GM12878 (cell line): Measurements from ENCODE around the gene MN1. TPM values are rescaled to one million over a fixed set of nuclear protein-coding genes. Genes with fewer than 3 reads are reported as not detected.

Source experiments
- ATAC-seq: fragments of 200-7000 bp; cut with Tn5 transposase; 3 replicates; pipeline ENCODE4 v1.9.1; 2020; ENCODE audit warnings: mild to moderate bottlenecking, moderate library complexity
- BruUV-seq: library from RNA; stranded (reverse); fragments of 400-500 nt; replicated peaks from 2 replicates; lab custom pipeline; 2021; lab: Mats Ljungman, UMichigan
- CTCF ChIA-PET: fragments of 300-600 bp; sonication (Branson Sonifier 250); formaldehyde crosslinking; extraction: SDS; loops from one replicate; lab custom pipeline; 2021; ENCODE audit warnings: inconsistent platforms; lab: Yijun Ruan, JAX
- POLR2A ChIA-PET: fragments of 350-600 bp; formaldehyde crosslinking; extraction: SDS; loops from one replicate; lab custom pipeline; 2021; ENCODE audit warnings: inconsistent platforms; lab: Charles Lee
- RAD21 ChIA-PET: fragments of 300-600 bp; sonication (Branson Sonifier 250); formaldehyde crosslinking; loops from one replicate; lab custom pipeline; 2023; ENCODE audit warnings: antibody characterized with exemption; ENCODE audit not compliant: unreplicated experiment; lab: Charles Lee
- SMC1A ChIA-PET: fragments of 300-600 bp; sonication (Branson Sonifier 250); formaldehyde crosslinking; loops from one replicate; lab custom pipeline; 2023; ENCODE audit not compliant: unreplicated experiment, uncharacterized antibody; lab: Charles Lee
- DNase-seq: peaks from one replicate; pipeline ENCODE4 v3.0.0-alpha.2; 2011; ENCODE audit warnings: low read depth, low spot score
- FAIRE-seq: peaks from 3 replicates; lab custom pipeline; 2011; peaks lifted over from hg19 to GRCh38; lab: Jason Lieb, UNC
- H2AFZ ChIP-seq: 2 replicates; pipeline ENCODE4 v1.6.0; 2011; ENCODE audit warnings: low read depth, low read length, control low read depth; ENCODE audit not compliant: control insufficient read depth
- H3K27ac ChIP-seq: 2 replicates; pipeline ENCODE4 v1.5.1; 2011; ENCODE audit warnings: control low read depth; ENCODE audit not compliant: control insufficient read depth, insufficient read depth
- H3K27me3 ChIP-seq, 2 experiments: replicated peaks in 1 of 2; 2 replicates each; pipeline versions ENCODE4 v1.6.0 to v1.6.1; 2011; ENCODE audit warnings: low read length in 1 of 2; ENCODE audit not compliant: control insufficient read depth in 2 of 2, insufficient read depth in 2 of 2
- H3K36me3 ChIP-seq, 2 experiments: 2 replicates each; pipeline ENCODE4 v1.5.1; 2011; ENCODE audit warnings: low read length in 1 of 2; ENCODE audit not compliant: control insufficient read depth in 2 of 2, insufficient read depth in 2 of 2
- H3K4me1 ChIP-seq: 2 replicates; pipeline ENCODE4 v1.6.1; 2011; ENCODE audit warnings: mild to moderate bottlenecking, low read length, moderate library complexity, mixed read lengths; ENCODE audit not compliant: control insufficient read depth, insufficient read depth
- H3K4me2 ChIP-seq: 2 replicates; pipeline ENCODE4 v1.6.0; 2011; ENCODE audit warnings: control low read depth; ENCODE audit not compliant: control insufficient read depth, insufficient read depth
- H3K4me3 ChIP-seq: fragments of 200-600 bp; sonication (generic); 2 replicates; pipeline ENCODE4 v1.5.1; 2016
- H3K79me2 ChIP-seq: 2 replicates; pipeline ENCODE4 v1.6.0; 2011; ENCODE audit warnings: low read length; ENCODE audit not compliant: control insufficient read depth, insufficient read depth
- H3K9ac ChIP-seq: 2 replicates; pipeline ENCODE4 v1.8.0; 2011; ENCODE audit warnings: low read length, control low read depth, mixed read lengths; ENCODE audit not compliant: control insufficient read depth, insufficient read depth
- H3K9me3 ChIP-seq: replicated peaks from 3 replicates; pipeline ENCODE4 v1.5.1; 2011; ENCODE audit warnings: mild to moderate bottlenecking, low read length; ENCODE audit not compliant: control insufficient read depth, insufficient read depth
- H4K20me1 ChIP-seq: 2 replicates; pipeline ENCODE4 v1.6.0; 2011; ENCODE audit not compliant: control insufficient read depth, insufficient read depth
- FOXM1 ChIP-seq: IDR thresholded peaks from 2 replicates; pipeline ENCODE4 v1.6.1; 2012; ENCODE audit warnings: low read depth, mild to moderate bottlenecking, inconsistent platforms, low read length, moderate library complexity
- HCFC1 ChIP-seq: fragments of 150-350 bp; IDR thresholded peaks from 2 replicates; pipeline ENCODE4 v1.6.1; 2014; ENCODE audit warnings: low read length
- HDGF ChIP-seq: fragments of 450-650 bp; IDR thresholded peaks from 2 replicates; pipeline ENCODE4 v1.6.1; 2016; ENCODE audit warnings: antibody characterized with exemption
- LARP7 ChIP-seq: fragments of 450-650 bp; IDR thresholded peaks from 2 replicates; pipeline ENCODE4 v1.6.1; 2017; ENCODE audit warnings: mild to moderate bottlenecking
- MTA3 ChIP-seq: IDR thresholded peaks from 2 replicates; pipeline ENCODE4 v1.6.1; 2012; ENCODE audit warnings: low read length, inconsistent platforms, borderline replicate concordance
- NR2C1 ChIP-seq: fragments of 450-650 bp; IDR thresholded peaks from 2 replicates; pipeline ENCODE4 v1.6.1; 2017; ENCODE audit warnings: antibody characterized with exemption, mild to moderate bottlenecking, moderate library complexity
- POU2F2 ChIP-seq: IDR thresholded peaks from 3 replicates; pipeline ENCODE4 v1.6.1; 2011; ENCODE audit warnings: low read depth, mild to moderate bottlenecking, low read length, borderline replicate concordance
- STAT1 ChIP-seq: fragments of 450-650 bp; conservative IDR thresholded peaks from 2 replicates; pipeline ENCODE4 v1.6.1; 2014; ENCODE audit warnings: antibody characterized with exemption, mild to moderate bottlenecking
- TARDBP ChIP-seq: IDR thresholded peaks from 2 replicates; pipeline ENCODE4 v1.6.1; 2016; ENCODE audit warnings: borderline replicate concordance
- WRNIP1 ChIP-seq: IDR thresholded peaks from 2 replicates; pipeline ENCODE4 v1.6.1; 2011; ENCODE audit warnings: low read depth, low read length, improper control_type of control experiment, borderline replicate concordance
- ZNF622 ChIP-seq: fragments of 450-650 bp; IDR thresholded peaks from 2 replicates; pipeline ENCODE4 v1.6.1; 2017; ENCODE audit warnings: mild to moderate bottlenecking, inconsistent platforms
- WGBS: methylation state at CpG from one replicate; pipeline ENCODE4 v1.1.6; 2016; ENCODE audit warnings: low lambda C conversion rate; ENCODE audit not compliant: insufficient replicate concordance, insufficient coverage; ENCODE audit errors: missing lambda C conversion rate; 5-methylcytosine and 5-hydroxymethylcytosine counted together
- in situ Hi-C: fragments of 300-500 bp; cut with MboI; formaldehyde crosslinking; loops from 9 replicates; pipeline ENCODE4 v1.14.3; 2018; ENCODE audit warnings: mixed read lengths
- intact Hi-C: fragments of 100-400 bp; cut with micrococcal nuclease; formaldehyde crosslinking; loops from one replicate; pipeline ENCODE4 v1.14.2; 2022; ENCODE audit not compliant: unreplicated experiment
- polyA plus RNA-seq, 11 experiments: library from polyadenylated mRNA; depleted of rRNA in 4 of 11; unstranded in 6 of 11; stranded (reverse) in 5 of 11; fragments of >200 nt; fragmentation: Nextera tagmentation in 4 of 11; fragmentation: Illumina TruSeq in 1 of 11; extraction: Ambion mirVana in 4 of 11; extraction: Trizol in 1 of 11; gene quantifications; 1 replicate in 1 of 11; 2 replicates in 10 of 11; pipeline versions ENCODE4 v1.2.1 to v1.2.3, GENCODE V29; 2011 to 2016; ENCODE audit warnings: inconsistent platforms in 2 of 11, missing spikeins in 2 of 11, low read depth in 1 of 11
- total RNA-seq, 4 experiments: library from RNA; depleted of rRNA in 3 of 4; stranded (reverse); fragments of >200 nt in 3 of 4; fragmentation: Illumina TruSeq in 1 of 4; extraction: Trizol in 1 of 4; gene quantifications; 2 replicates each; pipeline versions ENCODE4 v1.2.1 to v1.2.3, GENCODE V29; 2013 to 2021
- TF ChIP-seq, protein P1 (sequence below): IDR thresholded peaks from 2 replicates; pipeline ENCODE4 v1.6.1; 2012; ENCODE audit warnings: low read depth, low read length, improper control_type of control experiment
- TF ChIP-seq, protein P2 (sequence below): IDR thresholded peaks from 2 replicates; pipeline ENCODE4 v1.6.1; 2011; ENCODE audit warnings: low read depth, mild to moderate bottlenecking, low read length, moderate library complexity, borderline replicate concordance; ENCODE audit errors: extremely low read depth
- TF ChIP-seq, protein P3 (sequence below): IDR thresholded peaks from 2 replicates; pipeline ENCODE4 v1.6.1; 2012; ENCODE audit warnings: improper control_type of control experiment, low read depth, low read length; ENCODE audit not compliant: insufficient replicate concordance

Gene MN1
- total and polyA plus RNA-seq, 10 of the 15 experiments (the other 5 are each of a cell fraction or from before 2014, with no cell fraction given): under 0.01 to 0.24 (median 0.03) TPM; not detected in 3

DNA sequence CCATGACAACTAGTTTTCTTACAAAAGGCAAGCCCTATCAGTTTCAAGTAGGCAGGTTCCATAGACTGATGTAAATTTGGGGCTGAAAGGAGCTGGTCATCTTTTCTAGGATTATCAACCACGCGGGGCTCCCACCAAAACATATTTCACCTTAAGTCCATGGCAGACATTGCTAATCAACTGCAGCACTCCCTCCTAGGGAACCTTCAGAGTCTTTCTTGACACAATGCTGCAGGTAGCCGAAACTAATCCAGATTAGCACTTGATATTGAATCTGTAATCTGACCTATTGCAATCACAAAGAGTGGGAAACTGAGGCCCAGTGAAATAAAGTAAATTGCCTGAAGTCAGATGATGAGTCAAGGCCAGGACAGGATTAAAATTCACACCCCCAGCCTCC, 32.5 kb downstream of the MN1 start:
- ChIA-PET SMC1A (no interaction called here), RAD21 (no interaction called here), POLR2A (no interaction called here)
- DNase-seq: no peak
- no peak overlapping the region for H3K27ac ChIP-seq
- no peaks in the 10 kb centered on the region for H3K79me2 ChIP-seq
- intact Hi-C loops (no loop called here), in situ Hi-C loops (no loop called here)
- no peaks in the 10 kb centered on the region for H4K20me1 ChIP-seq
- no peak overlapping the region for H2AFZ ChIP-seq
- no peak for FAIRE-seq
- H3K4me2 ChIP-seq: no peak overlapping the region
- 79% methylated on average over 3 of the region's 3 CpGs for WGBS
- no peaks in the 10 kb centered on the region for H3K4me1 ChIP-seq
- no TSS peak for BruUV-seq
- TF ChIP-seq MTA3: no peak
- TF ChIP-seq WRNIP1: no peak
- no peak for TF ChIP-seq HDGF
- TF ChIP-seq TARDBP: no peak
- no peak for TF ChIP-seq FOXM1
- TF ChIP-seq, protein P1, sequence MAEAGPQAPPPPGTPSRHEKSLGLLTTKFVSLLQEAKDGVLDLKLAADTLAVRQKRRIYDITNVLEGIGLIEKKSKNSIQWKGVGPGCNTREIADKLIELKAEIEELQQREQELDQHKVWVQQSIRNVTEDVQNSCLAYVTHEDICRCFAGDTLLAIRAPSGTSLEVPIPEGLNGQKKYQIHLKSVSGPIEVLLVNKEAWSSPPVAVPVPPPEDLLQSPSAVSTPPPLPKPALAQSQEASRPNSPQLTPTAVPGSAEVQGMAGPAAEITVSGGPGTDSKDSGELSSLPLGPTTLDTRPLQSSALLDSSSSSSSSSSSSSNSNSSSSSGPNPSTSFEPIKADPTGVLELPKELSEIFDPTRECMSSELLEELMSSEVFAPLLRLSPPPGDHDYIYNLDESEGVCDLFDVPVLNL: no peak
- TF ChIP-seq ZNF622: no peak
- TF ChIP-seq STAT1: no peak
- TF ChIP-seq, protein P2, sequence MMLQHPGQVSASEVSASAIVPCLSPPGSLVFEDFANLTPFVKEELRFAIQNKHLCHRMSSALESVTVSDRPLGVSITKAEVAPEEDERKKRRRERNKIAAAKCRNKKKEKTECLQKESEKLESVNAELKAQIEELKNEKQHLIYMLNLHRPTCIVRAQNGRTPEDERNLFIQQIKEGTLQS: no peak
- TF ChIP-seq POU2F2: no peak
- no peak for TF ChIP-seq HCFC1
- TF ChIP-seq LARP7: no peak
- TF ChIP-seq NR2C1: no peak
- TF ChIP-seq, protein P3, sequence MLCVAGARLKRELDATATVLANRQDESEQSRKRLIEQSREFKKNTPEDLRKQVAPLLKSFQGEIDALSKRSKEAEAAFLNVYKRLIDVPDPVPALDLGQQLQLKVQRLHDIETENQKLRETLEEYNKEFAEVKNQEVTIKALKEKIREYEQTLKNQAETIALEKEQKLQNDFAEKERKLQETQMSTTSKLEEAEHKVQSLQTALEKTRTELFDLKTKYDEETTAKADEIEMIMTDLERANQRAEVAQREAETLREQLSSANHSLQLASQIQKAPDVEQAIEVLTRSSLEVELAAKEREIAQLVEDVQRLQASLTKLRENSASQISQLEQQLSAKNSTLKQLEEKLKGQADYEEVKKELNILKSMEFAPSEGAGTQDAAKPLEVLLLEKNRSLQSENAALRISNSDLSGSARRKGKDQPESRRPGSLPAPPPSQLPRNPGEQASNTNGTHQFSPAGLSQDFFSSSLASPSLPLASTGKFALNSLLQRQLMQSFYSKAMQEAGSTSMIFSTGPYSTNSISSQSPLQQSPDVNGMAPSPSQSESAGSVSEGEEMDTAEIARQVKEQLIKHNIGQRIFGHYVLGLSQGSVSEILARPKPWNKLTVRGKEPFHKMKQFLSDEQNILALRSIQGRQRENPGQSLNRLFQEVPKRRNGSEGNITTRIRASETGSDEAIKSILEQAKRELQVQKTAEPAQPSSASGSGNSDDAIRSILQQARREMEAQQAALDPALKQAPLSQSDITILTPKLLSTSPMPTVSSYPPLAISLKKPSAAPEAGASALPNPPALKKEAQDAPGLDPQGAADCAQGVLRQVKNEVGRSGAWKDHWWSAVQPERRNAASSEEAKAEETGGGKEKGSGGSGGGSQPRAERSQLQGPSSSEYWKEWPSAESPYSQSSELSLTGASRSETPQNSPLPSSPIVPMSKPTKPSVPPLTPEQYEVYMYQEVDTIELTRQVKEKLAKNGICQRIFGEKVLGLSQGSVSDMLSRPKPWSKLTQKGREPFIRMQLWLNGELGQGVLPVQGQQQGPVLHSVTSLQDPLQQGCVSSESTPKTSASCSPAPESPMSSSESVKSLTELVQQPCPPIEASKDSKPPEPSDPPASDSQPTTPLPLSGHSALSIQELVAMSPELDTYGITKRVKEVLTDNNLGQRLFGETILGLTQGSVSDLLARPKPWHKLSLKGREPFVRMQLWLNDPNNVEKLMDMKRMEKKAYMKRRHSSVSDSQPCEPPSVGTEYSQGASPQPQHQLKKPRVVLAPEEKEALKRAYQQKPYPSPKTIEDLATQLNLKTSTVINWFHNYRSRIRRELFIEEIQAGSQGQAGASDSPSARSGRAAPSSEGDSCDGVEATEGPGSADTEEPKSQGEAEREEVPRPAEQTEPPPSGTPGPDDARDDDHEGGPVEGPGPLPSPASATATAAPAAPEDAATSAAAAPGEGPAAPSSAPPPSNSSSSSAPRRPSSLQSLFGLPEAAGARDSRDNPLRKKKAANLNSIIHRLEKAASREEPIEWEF: no peak
- TF ChIP-seq, all 136 proteins: peak for 0
- Histone ChIP-seq H3K27me3 (no peaks in the 10 kb centered on the region; a peak in 1 of 4 replicates), H3K9me3 (no peaks in the 10 kb centered on the region), H3K9ac (no peak overlapping the region), H3K36me3 (no peaks in the 10 kb centered on the region), H3K4me3 (no peak overlapping the region)
- ATAC-seq: no peak
- CTCF ChIA-PET: no interaction called here
